Gastroesophageal sphincter (tissue), 4 donors: ENCODE measurements around the gene SIRPA. TPM values are rescaled to one million over a fixed set of nuclear protein-coding genes. Genes with fewer than 3 reads are reported as not detected.
A peak's percentile ranks its signal among the peaks of the same experiment; 100 is the strongest.

Experiments
- ATAC-seq: fragments of 150-250 bp; one replicate; pipeline ENCODE4 v1.9.1; 2016; ENCODE audit warnings: mild to moderate bottlenecking, moderate library complexity
- H3K27ac ChIP-seq, 4 donors: fragments of 200-600 bp; sonication (generic) in 3 of 4; 1 replicate in 3 of 4; 2 replicates in 1 of 4; pipeline ENCODE4 v1.5.1; 2016 to 2019
- H3K27me3 ChIP-seq: fragments of 200-600 bp; sonication (generic); one replicate; pipeline ENCODE4 v1.5.1; 2019
- H3K36me3 ChIP-seq, 2 donors: fragments of 200-600 bp; sonication (generic); one replicate each; pipeline ENCODE4 v1.5.1; 2019; ENCODE audit warnings: control low read depth in 1 of 2
- H3K4me1 ChIP-seq, 3 donors: fragments of 200-600 bp; sonication (generic); 1 replicate in 2 of 3; 2 replicates in 1 of 3; pipeline ENCODE4 v1.5.1; 2016 to 2019; ENCODE audit warnings: control low read depth in 2 of 3
- H3K4me3 ChIP-seq, 2 donors: fragments of 200-600 bp; sonication (generic); one replicate each; pipeline ENCODE4 v1.5.1; 2019; ENCODE audit warnings: mild to moderate bottlenecking in 1 of 2, moderate library complexity in 1 of 2
- H3K9me3 ChIP-seq, 3 donors: fragments of 200-600 bp; sonication (generic); one replicate each; pipeline ENCODE4 v1.5.1; 2017 to 2019; ENCODE audit warnings: control low read depth in 2 of 3
- CTCF ChIP-seq, 4 experiments: fragments of 200-600 bp in 2 of 4; fragments of 450-650 bp in 2 of 4; sonication (generic) in 1 of 4; IDR thresholded peaks; one replicate each; pipeline ENCODE4 v1.5.1; 2017 to 2019; ENCODE audit warnings: antibody characterized with exemption in 4 of 4, mild to moderate bottlenecking in 2 of 4, moderate library complexity in 2 of 4
- EP300 ChIP-seq: sonication (generic); formaldehyde crosslinking; IDR thresholded peaks from one replicate; pipeline ENCODE4 v1.6.1; 2017; ENCODE audit warnings: antibody characterized with exemption, mild to moderate bottlenecking
- POLR2A ChIP-seq, 2 donors: fragments of 450-650 bp; IDR thresholded peaks; one replicate each; pipeline ENCODE4 v1.6.1; 2017; ENCODE audit warnings: antibody characterized with exemption in 2 of 2, mild to moderate bottlenecking in 2 of 2, moderate library complexity in 1 of 2
- POLR2AphosphoS5 ChIP-seq: sonication (generic); formaldehyde crosslinking; IDR thresholded peaks from one replicate; pipeline ENCODE4 v1.6.1; 2017; ENCODE audit warnings: antibody characterized with exemption
- WGBS, 2 donors: methylation state at CpG; one replicate each; pipeline ENCODE4 v1.1.5; 2018; ENCODE audit warnings: low coverage in 1 of 2; 5-methylcytosine and 5-hydroxymethylcytosine counted together
- total RNA-seq, 4 donors: library from RNA; depleted of rRNA; stranded (reverse); fragments of >200 nt; gene quantifications; one replicate each; pipeline ENCODE4 v1.1.0, GENCODE V29; 2016

SIRPA gene
- total RNA-seq, 4 donors from 2014 or later = 11.7 to 31.7 (median 27.4) TPM

GRCh38 chr20:1872459-1873097, 22.6 kb upstream of the SIRPA start:
- no peak for ATAC-seq
- Histone ChIP-seq H3K9me3 (peaks cover 0 to 8% (median 0%) of the 10 kb centered on the region in 3 donors), H3K4me3 (no peak overlapping the region), H3K4me1 (peaks cover 0 to 1% (median 0%) of the 10 kb centered on the region in 3 donors), H3K36me3 (no peaks in the 10 kb centered on the region), H3K27me3 (peaks cover 30% of the 10 kb centered on the region), H3K27ac (no peak overlapping the region)
- no peak for TF ChIP-seq EP300
- no peak for TF ChIP-seq POLR2AphosphoS5
- no peak for TF ChIP-seq POLR2A (IDR thresholded peaks at IDR 0.05)
- TF ChIP-seq CTCF (IDR thresholded peaks at IDR 0.05) = no peak
- WGBS, 2 donors = 57 to 76% methylated on average over 1 to 2 of the region's 3 CpGs

GRCh38 chr20:1874450-1875182, 20.6 kb upstream of the SIRPA start:
- no peak overlapping the region for H3K27ac ChIP-seq
- no peak overlapping the region for H3K4me3 ChIP-seq
- WGBS, 2 donors = 51 to 93% methylated on average over 3 to 7 of the region's 19 CpGs
- TF ChIP-seq POLR2A (IDR thresholded peaks at IDR 0.05) (no peak), CTCF (IDR thresholded peaks at IDR 0.05) (no peak), EP300 (no peak), POLR2AphosphoS5 (no peak)
- H3K36me3 ChIP-seq = no peaks in the 10 kb centered on the region
- peak; percentile 34 for ATAC-seq
- peaks cover 0 to 8% (median 0%) of the 10 kb centered on the region in 3 donors for H3K9me3 ChIP-seq
- peaks cover 34% of the 10 kb centered on the region for H3K27me3 ChIP-seq
- H3K4me1 ChIP-seq = no peaks in the 10 kb centered on the region

- Histone ChIP-seq H3K4me3 (no peak overlapping the region), H3K27ac (no peak overlapping the region), H3K4me1 (no peaks in the 10 kb centered on the region), H3K27me3 (peaks cover 40% of the 10 kb centered on the region), H3K36me3 (no peaks in the 10 kb centered on the region), H3K9me3 (peaks cover 0 to 8% (median 0%) of the 10 kb centered on the region in 3 donors)
- WGBS, 2 donors = 80% methylated on average over 1 of the region's 4 CpGs; no CpG with 5 or more reads in 1 of the 2 donors
- no peak for ATAC-seq
- TF ChIP-seq CTCF (IDR thresholded peaks at IDR 0.05) (no peak), POLR2A (IDR thresholded peaks at IDR 0.05) (no peak), EP300 (no peak), POLR2AphosphoS5 (no peak)
Measured at GRCh38 chr20:1875183-1875554, 20.0 kb upstream of the SIRPA start.

- WGBS, 2 donors = 50 to 62% methylated on average over 3 to 4 of the region's 7 CpGs
- H3K4me1 ChIP-seq = no peaks in the 10 kb centered on the region
Measured at GRCh38 chr20:1875762-1876161, 19.4 kb upstream of the SIRPA start.

More at GRCh38 chr20:1875762-1876161, 19.4 kb upstream of the SIRPA start:
- no peak overlapping the region for H3K27ac ChIP-seq
- peaks cover 0 to 8% (median 0%) of the 10 kb centered on the region in 3 donors for H3K9me3 ChIP-seq
- no peak for ATAC-seq
- no peak for TF ChIP-seq POLR2AphosphoS5
- TF ChIP-seq CTCF (IDR thresholded peaks at IDR 0.05) = no peak
- no peak for TF ChIP-seq POLR2A (IDR thresholded peaks at IDR 0.05)
- TF ChIP-seq EP300 = no peak
- H3K36me3 ChIP-seq = no peaks in the 10 kb centered on the region
- peaks cover 43% of the 10 kb centered on the region for H3K27me3 ChIP-seq
- no peak overlapping the region for H3K4me3 ChIP-seq
